SK-N-SH (cell line): ENCODE measurements around the gene CNRIP1. TPM values are rescaled to one million over a fixed set of nuclear protein-coding genes. Genes with fewer than 3 reads are reported as not detected.
A peak's percentile ranks its signal among the peaks of the same experiment; 100 is the strongest.

Experiments used
- CTCF ChIA-PET: fragments of 300-600, 350-600 bp; formaldehyde crosslinking; extraction: SDS; loops from one replicate; lab custom pipeline; 2021; lab: Yijun Ruan, JAX
- POLR2A ChIA-PET: fragments of 350-600 bp; sonication (Branson Sonifier 250); formaldehyde crosslinking; extraction: SDS; loops from one replicate; lab custom pipeline; 2020; ENCODE audit warnings: antibody characterized with exemption, inconsistent platforms; lab: Yijun Ruan, JAX
- DNase-seq: peaks from one replicate; pipeline ENCODE4 v3.0.0; 2012
- H2AFZ ChIP-seq: fragments of 200-600 bp; sonication (generic); 2 replicates; pipeline ENCODE4 v1.8.1; 2016; ENCODE audit warnings: antibody characterized with exemption, mild to moderate bottlenecking, low read depth
- H3F3A ChIP-seq: fragments of 200-600 bp; sonication (generic); replicated peaks from 2 replicates; pipeline ENCODE3; 2016; ENCODE audit warnings: antibody characterized with exemption, mild to moderate bottlenecking; ENCODE audit not compliant: insufficient read depth
- H3K27ac ChIP-seq, 2 experiments: fragments of 200-500 bp in 1 of 2; fragments of 200-600 bp in 1 of 2; sonication (Bioruptor generic) in 1 of 2; sonication (generic), shearing (Covaris generic) in 1 of 2; 2 replicates each; pipeline versions ENCODE4 v1.5.1 to v1.6.1; 2014 to 2016; ENCODE audit warnings: low read depth in 2 of 2, inconsistent platforms in 1 of 2, low read length in 1 of 2, mild to moderate bottlenecking in 1 of 2, mixed read lengths in 1 of 2
- H3K27me3 ChIP-seq: fragments of 200-600 bp; sonication (generic), shearing (Covaris generic); 2 replicates; pipeline ENCODE4 v1.6.1; 2016; ENCODE audit warnings: mixed run types; ENCODE audit not compliant: insufficient read depth
- H3K36me3 ChIP-seq, 2 experiments: fragments of 200-500 bp in 1 of 2; fragments of 200-600 bp in 1 of 2; sonication (Bioruptor generic) in 1 of 2; sonication (generic) in 1 of 2; replicated peaks in 1 of 2; 2 replicates each; pipeline versions ENCODE3 to v1.5.1; 2014 to 2016; ENCODE audit warnings: low read length in 1 of 2, mild to moderate bottlenecking in 1 of 2; ENCODE audit not compliant: insufficient read depth in 2 of 2, control insufficient read depth in 1 of 2
- H3K4me1 ChIP-seq, 2 experiments: fragments of 200-500 bp in 1 of 2; fragments of 200-600 bp in 1 of 2; sonication (Bioruptor generic) in 1 of 2; sonication (generic), shearing (Covaris generic) in 1 of 2; 2 replicates each; pipeline versions ENCODE4 v1.5.1 to v1.6.1; 2014 to 2016; ENCODE audit warnings: low read depth in 1 of 2, low read length in 1 of 2, mixed run types in 1 of 2; ENCODE audit not compliant: insufficient read depth in 2 of 2, control insufficient read depth in 1 of 2
- H3K4me2 ChIP-seq: fragments of 200-600 bp; sonication (generic), shearing (Covaris generic); 2 replicates; pipeline ENCODE4 v1.6.1; 2017; ENCODE audit warnings: mixed run types
- H3K4me3 ChIP-seq, 2 experiments: fragments of 200-500 bp in 1 of 2; fragments of 200-600 bp in 1 of 2; sonication (Bioruptor generic) in 1 of 2; sonication (generic), shearing (Covaris generic) in 1 of 2; 2 replicates each; pipeline versions ENCODE4 v1.5.1 to v1.8.1; 2014 to 2016; ENCODE audit warnings: low read depth in 2 of 2, inconsistent platforms in 1 of 2, low read length in 1 of 2, mild to moderate bottlenecking in 1 of 2, mixed read lengths in 1 of 2, moderate library complexity in 1 of 2
- H3K79me2 ChIP-seq: fragments of 200-600 bp; sonication (generic); 2 replicates; pipeline ENCODE4 v1.8.1; 2017; ENCODE audit warnings: mild to moderate bottlenecking; ENCODE audit not compliant: insufficient read depth
- H3K9ac ChIP-seq: fragments of 200-600 bp; sonication (generic); 2 replicates; pipeline ENCODE4 v1.6.1; 2017; ENCODE audit warnings: mixed run types
- H3K9me2 ChIP-seq: fragments of 200-600 bp; sonication (generic); 2 replicates; pipeline ENCODE4 v1.6.1; 2017; ENCODE audit warnings: mixed run types
- H3K9me3 ChIP-seq: fragments of 200-600 bp; sonication (generic); 2 replicates; pipeline ENCODE4 v1.6.1; 2017; ENCODE audit warnings: mixed run types, mild to moderate bottlenecking, moderate library complexity
- H4K20me1 ChIP-seq: fragments of 200-600 bp; sonication (generic); 2 replicates; pipeline ENCODE4 v1.6.1; 2017; ENCODE audit warnings: mild to moderate bottlenecking, mixed run types; ENCODE audit not compliant: insufficient read depth
- CHD2 ChIP-seq: fragments of 150-350 bp; IDR thresholded peaks from 2 replicates; pipeline ENCODE4 v1.6.1; 2018; ENCODE audit warnings: low read length; ENCODE audit not compliant: partially characterized antibody
- CTCF ChIP-seq: fragments of 200-600 bp; sonication (generic); IDR thresholded peaks from 2 replicates; pipeline ENCODE4 v1.6.1; 2017; ENCODE audit warnings: antibody characterized with exemption, mild to moderate bottlenecking, moderate library complexity
- JUND ChIP-seq: IDR thresholded peaks from 2 replicates; pipeline ENCODE4 v1.4.0; 2012
- NRF1 ChIP-seq: IDR thresholded peaks from 2 replicates; pipeline ENCODE4 v1.6.1; 2012; ENCODE audit warnings: low read depth, mild to moderate bottlenecking, low read length
- POLR2AphosphoS5 ChIP-seq: IDR thresholded peaks from 2 replicates; pipeline ENCODE4 v1.6.1; 2012; ENCODE audit warnings: low read depth, low read length
- RAD21 ChIP-seq: IDR thresholded peaks from 2 replicates; pipeline ENCODE4 v1.6.1; 2012; ENCODE audit warnings: mild to moderate bottlenecking, low read length
- RCOR1 ChIP-seq: fragments of 150-350 bp; IDR thresholded peaks from 2 replicates; pipeline ENCODE4 v1.6.1; 2017; ENCODE audit warnings: antibody characterized with exemption, low read length
- REST ChIP-seq: IDR thresholded peaks from 2 replicates; pipeline ENCODE4 v1.6.1; 2012; ENCODE audit warnings: mild to moderate bottlenecking, low read depth, low read length, moderate library complexity
- SMC3 ChIP-seq: IDR thresholded peaks from 2 replicates; pipeline ENCODE4 v1.6.1; 2012; ENCODE audit warnings: low read depth, low read length, improper control_type of control experiment
- TCF12 ChIP-seq: IDR thresholded peaks from 2 replicates; pipeline ENCODE4 v1.4.0; 2012
- TEAD4 ChIP-seq: IDR thresholded peaks from 2 replicates; pipeline ENCODE4 v1.4.0; 2012; ENCODE audit warnings: mild to moderate bottlenecking, borderline replicate concordance; ENCODE audit not compliant: insufficient read depth
- ZBTB33 ChIP-seq: IDR thresholded peaks from 2 replicates; pipeline ENCODE4 v1.4.0; 2012; ENCODE audit warnings: low read depth, borderline replicate concordance
- WGBS: methylation state at CpG from one replicate; pipeline ENCODE4 v1.1.6; 2017; ENCODE audit warnings: low lambda C conversion rate; 5-methylcytosine and 5-hydroxymethylcytosine counted together
- polyA plus RNA-seq, 3 experiments: library from polyadenylated mRNA; depleted of rRNA; stranded (reverse); fragments of >200 nt; gene quantifications; 2 replicates each; pipeline ENCODE4 v1.2.3, GENCODE V29; 2012
- TF ChIP-seq, protein P1 (sequence below): IDR thresholded peaks from 2 replicates; pipeline ENCODE4; 2012
- TF ChIP-seq, protein P2 (sequence below): IDR thresholded peaks from 2 replicates; pipeline ENCODE4 v1.4.0; 2012; ENCODE audit warnings: low read depth, borderline replicate concordance

The CNRIP1 gene
- polyA plus RNA-seq, 1 of the 3 experiments (the other 2 are of a cell fraction) = 55.5 TPM

GRCh38 chr2:68282811-68283418, 36.8 kb downstream of the CNRIP1 start:
- H3K36me3 ChIP-seq = peaks cover 0 to 3% of the 10 kb centered on the region in 2 experiments
- peak; percentile 83 for TF ChIP-seq RAD21
- TF ChIP-seq CTCF = peak; percentile 89
- TF ChIP-seq SMC3 = peak; percentile 65
- no peak for TF ChIP-seq POLR2AphosphoS5
- no peak for TF ChIP-seq ZBTB33
- no peaks in the 10 kb centered on the region for H3K9me3 ChIP-seq
- no peaks in the 10 kb centered on the region for H3K79me2 ChIP-seq
- peaks cover 0 to 4% of the 10 kb centered on the region in 2 experiments; a peak in 2 of 4 replicates for H3K4me1 ChIP-seq
- H2AFZ ChIP-seq = no peak overlapping the region
- H3K27me3 ChIP-seq = no peaks in the 10 kb centered on the region
- H3K9me2 ChIP-seq = no peaks in the 10 kb centered on the region
- H3K9ac ChIP-seq = no peak overlapping the region
- no peak overlapping the region for H3K4me3 ChIP-seq
- H4K20me1 ChIP-seq = no peaks in the 10 kb centered on the region
- peak; percentile 69 for DNase-seq
- H3F3A ChIP-seq = peaks cover 4% of the 10 kb centered on the region
- CTCF ChIA-PET = interaction anchor here (0.6 to 5.7 kb wide), 30 partner anchors 9 to 259 kb away, joined by 3 to 76 read pairs (median 4); partner anchors contain the start of genes PNO1 and PPP3R1
- 41% methylated on average over 5 of the region's 5 CpGs for WGBS
- no peak overlapping the region for H3K4me2 ChIP-seq
- H3K27ac ChIP-seq = no peak overlapping the region
- POLR2A ChIA-PET = no interaction called here

DNA sequence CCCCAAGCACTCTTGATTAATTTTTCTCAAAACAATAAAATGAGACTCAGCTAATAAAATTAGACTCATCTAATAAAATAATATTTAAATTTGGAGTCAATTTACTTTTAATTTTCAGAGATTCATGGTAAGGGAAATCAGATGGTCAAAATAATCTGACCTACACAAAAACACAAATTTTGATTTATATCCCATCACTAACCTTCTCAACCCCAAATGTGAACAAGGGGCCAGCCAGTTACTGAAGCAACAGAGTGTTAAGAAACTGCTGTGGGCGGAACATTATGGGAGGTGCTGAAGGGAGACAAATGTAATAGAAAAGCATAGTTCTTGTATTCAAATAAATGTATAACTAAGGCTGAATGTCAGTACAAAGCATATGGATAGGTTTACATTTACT, 39.0 kb downstream of the CNRIP1 start:
- H3F3A ChIP-seq = peaks cover 4% of the 10 kb centered on the region
- no peaks in the 10 kb centered on the region for H4K20me1 ChIP-seq
- no peaks in the 10 kb centered on the region for H3K9me3 ChIP-seq
- H2AFZ ChIP-seq = no peak overlapping the region
- no peak for TF ChIP-seq RCOR1
- TF ChIP-seq, protein P1, sequence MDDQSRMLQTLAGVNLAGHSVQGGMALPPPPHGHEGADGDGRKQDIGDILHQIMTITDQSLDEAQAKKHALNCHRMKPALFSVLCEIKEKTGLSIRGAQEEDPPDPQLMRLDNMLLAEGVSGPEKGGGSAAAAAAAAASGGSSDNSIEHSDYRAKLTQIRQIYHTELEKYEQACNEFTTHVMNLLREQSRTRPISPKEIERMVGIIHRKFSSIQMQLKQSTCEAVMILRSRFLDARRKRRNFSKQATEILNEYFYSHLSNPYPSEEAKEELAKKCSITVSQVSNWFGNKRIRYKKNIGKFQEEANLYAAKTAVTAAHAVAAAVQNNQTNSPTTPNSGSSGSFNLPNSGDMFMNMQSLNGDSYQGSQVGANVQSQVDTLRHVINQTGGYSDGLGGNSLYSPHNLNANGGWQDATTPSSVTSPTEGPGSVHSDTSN = no peak
- no peak for TF ChIP-seq POLR2AphosphoS5
- TF ChIP-seq, protein P2, sequence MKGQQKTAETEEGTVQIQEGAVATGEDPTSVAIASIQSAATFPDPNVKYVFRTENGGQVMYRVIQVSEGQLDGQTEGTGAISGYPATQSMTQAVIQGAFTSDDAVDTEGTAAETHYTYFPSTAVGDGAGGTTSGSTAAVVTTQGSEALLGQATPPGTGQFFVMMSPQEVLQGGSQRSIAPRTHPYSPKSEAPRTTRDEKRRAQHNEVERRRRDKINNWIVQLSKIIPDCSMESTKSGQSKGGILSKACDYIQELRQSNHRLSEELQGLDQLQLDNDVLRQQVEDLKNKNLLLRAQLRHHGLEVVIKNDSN = no peak
- TF ChIP-seq TCF12 = no peak
- no peak for TF ChIP-seq JUND
- TF ChIP-seq TEAD4 = no peak
- no peak for TF ChIP-seq SMC3
- no peak for TF ChIP-seq CHD2
- no peak for TF ChIP-seq REST
- TF ChIP-seq NRF1 = no peak
- H3K79me2 ChIP-seq = no peaks in the 10 kb centered on the region
- H3K9me2 ChIP-seq = no peaks in the 10 kb centered on the region
- WGBS = 90% methylated on average over 1 of the region's 1 CpG
- ChIA-PET CTCF (interaction anchor here (0.8 to 6.0 kb wide), 4 partner anchors 12 to 206 kb away, joined by 3 to 27 read pairs (median 5); no protein-coding TSS in a partner anchor), POLR2A (no interaction called here)
- no peak overlapping the region for H3K4me3 ChIP-seq
- no peak overlapping the region for H3K9ac ChIP-seq
- H3K27ac ChIP-seq = no peak overlapping the region
- no peaks in the 10 kb centered on the region for H3K36me3 ChIP-seq
- DNase-seq = no peak
- H3K27me3 ChIP-seq = no peaks in the 10 kb centered on the region
- no peaks in the 10 kb centered on the region; a peak in 2 of 4 replicates for H3K4me1 ChIP-seq
- no peak overlapping the region for H3K4me2 ChIP-seq
